Nephron progenitor cell (in vitro differentiated cells): Measurements from ENCODE around the gene A1BG.

ENCODE experiments used
- DNase-seq: peaks from one replicate; pipeline ENCODE4 v3.0.0; 2021
- H3K27ac Mint-ChIP-seq: 2 replicates; pipeline ENCODE4 v1.8.0; 2021; ENCODE audit warnings: mild to moderate bottlenecking, moderate library complexity, mixed read lengths
- H3K27me3 Mint-ChIP-seq: 2 replicates; pipeline ENCODE4 v1.8.0; 2021; ENCODE audit warnings: mild to moderate bottlenecking, low read depth, mixed read lengths; ENCODE audit not compliant: poor library complexity
- H3K36me3 Mint-ChIP-seq: 2 replicates; pipeline ENCODE4 v1.8.0; 2021; ENCODE audit warnings: low read depth, mixed read lengths
- H3K4me1 Mint-ChIP-seq: 2 replicates; pipeline ENCODE4 v1.8.0; 2021; ENCODE audit warnings: mixed read lengths
- H3K4me3 Mint-ChIP-seq: 2 replicates; pipeline ENCODE4 v1.8.0; 2021; ENCODE audit warnings: mild to moderate bottlenecking, moderate library complexity, mixed read lengths
- H3K9me3 Mint-ChIP-seq: 2 replicates; pipeline ENCODE4 v1.8.0; 2021; ENCODE audit warnings: mild to moderate bottlenecking, moderate library complexity, mixed read lengths
- TF ChIP-seq, protein P1 (sequence below): fragments of 200-600 bp; sonication (generic); IDR thresholded peaks from 2 replicates; pipeline ENCODE4 v1.5.0; 2021; ENCODE audit warnings: antibody characterized with exemption

The A1BG gene

DNA sequence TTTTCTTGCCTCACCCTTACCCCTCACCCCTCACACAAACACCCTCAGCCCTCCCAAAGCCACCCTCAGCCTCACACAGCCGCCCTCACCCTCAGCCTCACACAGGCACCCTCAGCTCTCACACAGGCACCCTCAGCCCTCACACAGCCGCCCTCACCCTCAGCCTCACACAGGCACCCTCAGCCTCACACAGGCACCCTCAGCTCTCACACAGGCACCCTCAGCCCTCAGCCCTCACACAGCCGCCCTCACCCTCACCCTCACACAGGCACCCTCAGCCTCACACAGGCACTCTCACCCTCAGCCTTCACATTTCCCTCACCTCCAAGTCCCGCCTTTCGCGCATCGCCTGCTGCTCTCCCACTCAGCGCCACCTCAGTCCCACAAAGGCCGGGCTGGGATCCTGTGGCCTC lies 26.8 kb downstream of the A1BG start:
- H3K27ac Mint-ChIP-seq = no peak overlapping the region
- H3K4me1 Mint-ChIP-seq = peaks cover 18% of the 10 kb centered on the region
- peaks cover 3% of the 10 kb centered on the region for H3K27me3 Mint-ChIP-seq
- H3K4me3 Mint-ChIP-seq = no peak overlapping the region
- no peaks in the 10 kb centered on the region for H3K9me3 Mint-ChIP-seq
- H3K36me3 Mint-ChIP-seq = peaks cover 13% of the 10 kb centered on the region
- TF ChIP-seq, protein P1, sequence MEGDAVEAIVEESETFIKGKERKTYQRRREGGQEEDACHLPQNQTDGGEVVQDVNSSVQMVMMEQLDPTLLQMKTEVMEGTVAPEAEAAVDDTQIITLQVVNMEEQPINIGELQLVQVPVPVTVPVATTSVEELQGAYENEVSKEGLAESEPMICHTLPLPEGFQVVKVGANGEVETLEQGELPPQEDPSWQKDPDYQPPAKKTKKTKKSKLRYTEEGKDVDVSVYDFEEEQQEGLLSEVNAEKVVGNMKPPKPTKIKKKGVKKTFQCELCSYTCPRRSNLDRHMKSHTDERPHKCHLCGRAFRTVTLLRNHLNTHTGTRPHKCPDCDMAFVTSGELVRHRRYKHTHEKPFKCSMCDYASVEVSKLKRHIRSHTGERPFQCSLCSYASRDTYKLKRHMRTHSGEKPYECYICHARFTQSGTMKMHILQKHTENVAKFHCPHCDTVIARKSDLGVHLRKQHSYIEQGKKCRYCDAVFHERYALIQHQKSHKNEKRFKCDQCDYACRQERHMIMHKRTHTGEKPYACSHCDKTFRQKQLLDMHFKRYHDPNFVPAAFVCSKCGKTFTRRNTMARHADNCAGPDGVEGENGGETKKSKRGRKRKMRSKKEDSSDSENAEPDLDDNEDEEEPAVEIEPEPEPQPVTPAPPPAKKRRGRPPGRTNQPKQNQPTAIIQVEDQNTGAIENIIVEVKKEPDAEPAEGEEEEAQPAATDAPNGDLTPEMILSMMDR = no peak
- DNase-seq = no peak

DNA sequence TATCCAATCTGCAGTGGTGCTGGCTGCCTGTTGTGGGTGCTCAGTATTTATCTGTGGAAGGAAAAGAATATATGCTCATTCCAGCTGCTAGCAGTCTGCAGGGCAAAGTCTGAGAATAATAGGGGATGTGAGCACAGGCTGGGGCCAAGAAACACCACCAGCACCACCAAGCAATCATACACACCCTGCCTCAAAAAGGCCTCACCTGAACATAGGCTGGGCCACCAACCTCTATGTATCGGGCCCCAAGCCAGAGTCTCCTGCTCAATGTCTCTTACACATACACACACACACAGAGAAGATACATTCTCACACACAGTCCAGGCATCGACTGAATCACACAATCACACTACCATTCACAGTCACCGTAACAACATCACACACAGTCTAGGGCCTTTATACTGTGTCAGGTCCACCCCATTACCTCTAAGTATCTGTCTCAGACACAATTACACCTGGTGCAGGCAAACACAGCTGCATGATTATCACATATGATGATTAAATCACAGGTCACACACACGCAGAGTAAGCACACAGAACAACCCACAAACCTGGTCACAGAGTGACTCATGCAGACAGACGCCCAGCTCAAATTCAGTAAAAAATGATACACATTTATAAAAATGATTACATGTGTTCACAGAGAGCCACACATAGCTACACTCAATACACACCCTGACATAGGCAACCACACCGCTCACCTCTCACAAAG lies 27.8 kb downstream of the A1BG start:
- TF ChIP-seq, protein P1 = no peak
- Mint-ChIP-seq H3K4me3 (no peak overlapping the region), H3K27ac (no peak overlapping the region), H3K9me3 (no peaks in the 10 kb centered on the region), H3K4me1 (peaks cover 14% of the 10 kb centered on the region), H3K36me3 (peaks cover 13% of the 10 kb centered on the region), H3K27me3 (no peaks in the 10 kb centered on the region)
- no peak for DNase-seq

DNA sequence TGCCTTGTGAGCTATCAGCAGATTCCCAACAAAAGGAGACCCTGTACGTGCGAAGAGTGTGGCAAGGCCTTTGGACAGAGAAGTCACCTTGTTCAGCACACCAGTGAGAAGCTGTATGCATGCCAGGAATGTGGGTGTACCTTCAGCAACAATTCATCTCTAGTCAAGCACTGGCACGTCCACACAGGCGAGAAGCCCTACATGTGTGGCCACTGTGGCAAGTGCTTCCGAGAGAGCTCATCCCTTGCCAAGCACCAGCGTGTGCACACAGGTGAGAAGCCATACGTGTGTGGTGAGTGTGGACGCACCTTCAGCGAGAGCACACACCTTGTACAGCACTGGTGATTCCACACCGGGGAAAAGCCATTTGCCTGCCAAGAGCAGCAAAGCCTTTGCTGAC lies 34.1 kb downstream of the A1BG start:
- peaks cover 40% of the 10 kb centered on the region for H3K36me3 Mint-ChIP-seq
- no peak overlapping the region for H3K4me3 Mint-ChIP-seq
- H3K27me3 Mint-ChIP-seq = no peaks in the 10 kb centered on the region
- H3K27ac Mint-ChIP-seq = no peak overlapping the region
- TF ChIP-seq, protein P1 = no peak
- no peaks in the 10 kb centered on the region for H3K9me3 Mint-ChIP-seq
- no peak for DNase-seq
- no peaks in the 10 kb centered on the region for H3K4me1 Mint-ChIP-seq

DNA sequence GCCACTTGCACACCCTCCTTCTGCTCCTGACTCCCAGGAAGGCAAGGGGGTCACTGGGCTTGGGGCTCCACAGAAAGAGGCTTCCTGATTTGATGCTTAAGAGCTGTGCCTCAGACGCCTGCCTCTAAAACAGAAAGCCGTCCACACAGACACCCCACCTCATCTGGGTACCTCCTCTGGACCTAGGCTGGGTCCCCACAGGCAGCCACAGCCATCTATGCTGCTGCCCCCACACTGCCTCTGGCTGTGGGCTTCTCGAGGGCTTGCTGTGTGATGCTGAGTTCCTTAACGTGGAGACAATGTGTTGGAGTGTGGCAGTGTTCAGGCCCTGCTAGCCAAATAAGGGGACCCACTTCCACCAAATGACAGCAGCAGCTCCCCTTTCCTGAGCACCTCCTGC lies 35.0 kb downstream of the A1BG start:
- H3K36me3 Mint-ChIP-seq = peaks cover 46% of the 10 kb centered on the region
- TF ChIP-seq, protein P1 = no peak
- no peak overlapping the region for H3K27ac Mint-ChIP-seq
- no peak overlapping the region for H3K4me3 Mint-ChIP-seq
- H3K27me3 Mint-ChIP-seq = no peaks in the 10 kb centered on the region
- no peaks in the 10 kb centered on the region for H3K9me3 Mint-ChIP-seq
- no peaks in the 10 kb centered on the region for H3K4me1 Mint-ChIP-seq
- DNase-seq = no peak

DNA sequence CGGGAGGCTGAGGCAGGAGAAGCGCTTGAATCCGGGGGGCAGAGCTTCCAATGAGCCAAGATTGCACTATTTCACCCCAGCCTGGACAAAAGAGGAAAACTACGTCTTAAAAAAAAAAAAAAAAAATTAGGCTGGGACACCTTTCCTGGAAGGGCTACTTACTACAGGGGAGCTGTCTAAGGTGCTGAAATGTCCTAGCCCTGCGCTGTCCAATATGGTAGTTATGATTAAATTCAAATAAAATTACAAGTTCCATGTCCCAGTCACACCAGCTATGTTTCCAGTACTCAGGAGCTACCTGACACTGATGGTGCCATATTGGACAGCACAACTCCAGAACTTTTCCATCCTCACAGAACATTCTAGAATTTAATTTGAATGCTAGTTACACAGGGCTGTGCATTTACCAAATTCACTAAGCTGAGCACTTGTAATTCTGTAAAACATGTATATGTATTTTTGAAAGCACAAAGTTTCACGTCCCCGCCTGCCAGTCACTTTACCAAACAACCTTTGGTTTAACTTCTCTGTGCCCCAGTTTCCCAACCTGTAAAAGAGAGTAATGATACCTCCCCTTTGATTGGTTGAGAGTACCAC lies 35.7 kb downstream of the A1BG start:
- DNase-seq = peak; percentile 56
- no peak overlapping the region for H3K27ac Mint-ChIP-seq

More for the DNA sequence above, 35.7 kb downstream of the A1BG start:
- H3K27me3 Mint-ChIP-seq = no peaks in the 10 kb centered on the region
- peaks cover 48% of the 10 kb centered on the region for H3K36me3 Mint-ChIP-seq
- H3K4me1 Mint-ChIP-seq = no peaks in the 10 kb centered on the region
- H3K4me3 Mint-ChIP-seq = no peak overlapping the region
- H3K9me3 Mint-ChIP-seq = no peaks in the 10 kb centered on the region
- TF ChIP-seq, protein P1 = no peak
